ENCODE results near the gene SORL1-AS1.

Gene SORL1-AS1

GRCh38 chr11:121435551-121436511 is 16.9 kb downstream of the SORL1-AS1 start:
- BruUV-seq (replicated peaks), result no TSS peak
- CTCF ChIA-PET, result interaction anchor here (1.8 kb wide), 1 partner anchor 11 kb away, joined by 6 read pairs; no protein-coding TSS in a partner anchor
- no peaks in the 10 kb centered on the region for H3K4me1 ChIP-seq (ENCODE audit: control insufficient read depth, insufficient read depth, low read length)
- no peaks in the 10 kb centered on the region for H3K9me3 ChIP-seq (ENCODE audit: control insufficient read depth, insufficient read depth, low read length)
- H3K56ac ChIP-seq (ENCODE audit: extremely low read depth, insufficient read depth, low read length), result no peak overlapping the region
- no peak overlapping the region for H2AFZ ChIP-seq (replicated peaks; ENCODE audit: low read length, poor library complexity)
- H4K91ac ChIP-seq (ENCODE audit: insufficient read depth, low read depth, low read length), result no peak overlapping the region
- H2BK120ac ChIP-seq (ENCODE audit: low read depth, low read length), result no peak overlapping the region
- no peak overlapping the region for H2AK5ac ChIP-seq (ENCODE audit: low read depth, low read length)
- no peak overlapping the region for H2AK9ac ChIP-seq (replicated peaks; ENCODE audit: low read depth, low read length, poor library complexity)
- 40% methylated on average over 1 of the region's 3 CpGs; no CpG with 5 or more reads in 1 of the 2 experiments for WGBS, 2 experiments (ENCODE audit: extremely low coverage in 2 of 2, insufficient read length in 1 of 2)
- H3K79me1 ChIP-seq (ENCODE audit: low read depth in 1 of 2, low read length in 2 of 2), result no peaks in the 10 kb centered on the region
- no peak for ATAC-seq (ENCODE audit: low read depth)
- H3K9ac ChIP-seq (ENCODE audit: low read depth, low read length), result no peak overlapping the region
- in situ Hi-C loops (cut with MboI; ENCODE audit: low sequenced_read_pairs) (no loop called here), dilution Hi-C loops (cut with HindIII; ENCODE audit: low sequenced_read_pairs, unreplicated experiment) (no loop called here), intact Hi-C loops (cut with micrococcal nuclease) (no loop called here)
- H3K4me2 ChIP-seq (ENCODE audit: low read depth, low read length), result no peak overlapping the region
- no peak overlapping the region for H3K27ac ChIP-seq (ENCODE audit: insufficient read depth, low read length)
- no peak overlapping the region for H4K5ac ChIP-seq (ENCODE audit: low read depth, low read length)
- peaks cover 25% of the 10 kb centered on the region for H3K27me3 ChIP-seq (ENCODE audit: control insufficient read depth, insufficient read depth, low read length)
- H3K4ac ChIP-seq (ENCODE audit: low read depth, low read length), result no peak overlapping the region
- H4K8ac ChIP-seq (ENCODE audit: low read depth in 2 of 2, low read length in 2 of 2), result no peak overlapping the region
- DNase-seq, result no peak
- no peak overlapping the region for H2BK15ac ChIP-seq (ENCODE audit: low read depth, low read length)
- H3K23ac ChIP-seq (ENCODE audit: low read depth, low read length), result no peak overlapping the region
- H3K4me3 ChIP-seq (ENCODE audit: insufficient read depth, low read depth, low read length), result no peak overlapping the region
- H2BK20ac ChIP-seq (ENCODE audit: low read depth, low read length), result no peak overlapping the region
- H3K36me3 ChIP-seq (ENCODE audit: control insufficient read depth, insufficient read depth, low read length), result no peaks in the 10 kb centered on the region
- no peak overlapping the region for H3K14ac ChIP-seq (replicated peaks; ENCODE audit: low read depth, low read length)
- H2BK5ac ChIP-seq (ENCODE audit: low read depth, low read length, poor library complexity, severe bottlenecking), result no peak overlapping the region
- no peaks in the 10 kb centered on the region for H3K9me1 ChIP-seq (ENCODE audit: insufficient read depth, low read length)
- TF ChIP-seq RFX5 (IDR thresholded peaks at IDR 0.05; ENCODE audit: low read depth, low read length) (no peak), USF2 (IDR thresholded peaks at IDR 0.05; ENCODE audit: low read depth, low read length) (no peak), POLR2A (IDR thresholded peaks at IDR 0.05; ENCODE audit: low read depth, low read length) (no peak), RAD21 (IDR thresholded peaks at IDR 0.05; ENCODE audit: low read length) (no peak), RCOR1 (IDR thresholded peaks at IDR 0.05; ENCODE audit: insufficient replicate concordance, low read length) (no peak), SMC3 (IDR thresholded peaks at IDR 0.05; ENCODE audit: low read depth, low read length) (no peak)
- POLR2A ChIA-PET (ENCODE audit: unreplicated experiment), result no interaction called here
- H4K20me1 ChIP-seq (ENCODE audit: insufficient read depth, low read length), result no peaks in the 10 kb centered on the region
- H3K18ac ChIP-seq (ENCODE audit: low read depth, low read length), result no peak overlapping the region

All from IMR-90 (cell line).